Activated B cell treated with CpG ODN at 0.5 μM for 24 hours (primary cell): Measurements from ENCODE around the gene TUBB4B. TPM values are rescaled to one million over a fixed set of nuclear protein-coding genes. Genes with fewer than 3 reads are reported as not detected.
"Not testable (repeated sequence)": the region's sequence is repeated elsewhere in the genome, so short reads cannot be mapped to it uniquely, and the experiment has no call there.

Experiments
- ATAC-seq: fragments of 200-7000 bp; cut with Tn5 transposase; one replicate; pipeline ENCODE4 v1.10.0; 2021; ENCODE audit warnings: low read depth, mild to moderate bottlenecking, moderate library complexity
- CTCF ChIA-PET: fragments of 350-600 bp; sonication (Branson Sonifier 250); formaldehyde crosslinking; loops from one replicate; lab custom pipeline; 2021; ENCODE audit warnings: antibody characterized with exemption; lab: Charles Lee
- POLR2A ChIA-PET: fragments of 350-600 bp; sonication (Branson Sonifier 250); formaldehyde crosslinking; loops from one replicate; lab custom pipeline; 2021; ENCODE audit warnings: antibody characterized with exemption; lab: Charles Lee
- DNase-seq: peaks from one replicate; pipeline ENCODE4 v3.0.0; 2022
- H3K27ac Mint-ChIP-seq: one replicate; pipeline ENCODE4 v1.8.0; 2020; ENCODE audit warnings: mixed read lengths
- H3K27me3 Mint-ChIP-seq: one replicate; pipeline ENCODE4 v1.8.0; 2021; ENCODE audit warnings: mixed read lengths
- H3K36me3 Mint-ChIP-seq: one replicate; pipeline ENCODE4 v1.8.0; 2021; ENCODE audit warnings: low read depth, mixed read lengths
- H3K4me1 Mint-ChIP-seq: one replicate; pipeline ENCODE4 v1.8.0; 2021; ENCODE audit warnings: mixed read lengths
- H3K4me3 Mint-ChIP-seq: one replicate; pipeline ENCODE4 v1.8.0; 2020; ENCODE audit warnings: mild to moderate bottlenecking, mixed read lengths
- H3K9me3 Mint-ChIP-seq: one replicate; pipeline ENCODE4 v1.8.0; 2020; ENCODE audit warnings: mixed read lengths
- CTCF ChIP-seq: fragments of 200-600 bp; IDR thresholded peaks from one replicate; pipeline ENCODE4 v1.8.0; 2022; ENCODE audit warnings: antibody characterized with exemption, mild to moderate bottlenecking
- intact Hi-C: fragments of 100-400 bp; cut with micrococcal nuclease; formaldehyde crosslinking; loops from one replicate; pipeline ENCODE4 v1.15.1; 2024
- total RNA-seq: library from RNA; stranded (reverse); gene quantifications from 2 replicates; pipeline ENCODE4 v1.2.3, GENCODE V29; 2022

Gene TUBB4B
- total RNA-seq, 1 donor from 2014 or later, result 182 TPM

- H3K27ac Mint-ChIP-seq, result no peak overlapping the region
- peak overlapping the region; percentile 90 for H3K4me3 Mint-ChIP-seq
- no peak for DNase-seq
- TF ChIP-seq CTCF, result no peak
- ATAC-seq, result no peak
- intact Hi-C loops, result no loop called here
- H3K27me3 Mint-ChIP-seq, result no peaks in the 10 kb centered on the region
- POLR2A ChIA-PET, result interaction anchor here (0.5 to 8.5 kb wide), 5 partner anchors 8 to 34 kb away, joined by 3 to 160 read pairs (median 4); partner anchors contain the start of genes RNF208 and TUBB4B
- CTCF ChIA-PET, result no interaction called here
- H3K9me3 Mint-ChIP-seq, result no peaks in the 10 kb centered on the region
- H3K36me3 Mint-ChIP-seq, result peaks cover 25% of the 10 kb centered on the region
- H3K4me1 Mint-ChIP-seq, result peaks cover 23% of the 10 kb centered on the region
Measured at GRCh38 chr9:137256856-137257255, 15.8 kb downstream of the TUBB4B start.

GRCh38 chr9:137262173-137262908 lies 21.3 kb downstream of the TUBB4B start:
- DNase-seq, H3K27me3 Mint-ChIP-seq, H3K27ac Mint-ChIP-seq, H3K9me3 Mint-ChIP-seq, intact Hi-C loops, H3K4me1 Mint-ChIP-seq, ATAC-seq, H3K4me3 Mint-ChIP-seq: not testable (repeated sequence)
- CTCF ChIA-PET, result interaction anchor here (1.1 to 3.2 kb wide), 2 partner anchors 12 to 25 kb away, joined by 3 to 13 read pairs; no protein-coding TSS in a partner anchor
- POLR2A ChIA-PET, result interaction anchor here (0.7 to 1.9 kb wide), 4 partner anchors 15 to 216 kb away, joined by 4 to 11 read pairs (median 5); partner anchors contain the start of genes NPDC1, TOR4A and TUBB4B
- H3K36me3 Mint-ChIP-seq, result peaks cover 43% of the 10 kb centered on the region

- POLR2A ChIA-PET, result no interaction called here
- no peak for DNase-seq
- intact Hi-C loops, result no loop called here
- Mint-ChIP-seq H3K4me3 (no peak overlapping the region), H3K9me3 (no peaks in the 10 kb centered on the region), H3K27me3 (no peaks in the 10 kb centered on the region), H3K36me3 (peaks cover 47% of the 10 kb centered on the region), H3K27ac (no peak overlapping the region), H3K4me1 (peaks cover 11% of the 10 kb centered on the region)
- CTCF ChIA-PET, result interaction anchor here (0.9 to 3.2 kb wide), 3 partner anchors 11 to 26 kb away, joined by 3 to 13 read pairs (median 4); partner anchors contain the start of gene TUBB4B
- ATAC-seq, result no peak
- TF ChIP-seq CTCF, result no peak
Measured at GRCh38 chr9:137262909-137263285, 21.8 kb downstream of the TUBB4B start.

- Mint-ChIP-seq H3K9me3 (no peaks in the 10 kb centered on the region), H3K27ac (no peak overlapping the region), H3K4me3 (no peak overlapping the region), H3K4me1 (peaks cover 17% of the 10 kb centered on the region), H3K36me3 (peaks cover 48% of the 10 kb centered on the region), H3K27me3 (no peaks in the 10 kb centered on the region)
- CTCF ChIA-PET, result interaction anchor here (0.9 to 3.2 kb wide), 2 partner anchors 23 to 27 kb away, joined by 4 to 13 read pairs; partner anchors contain the start of gene TUBB4B
- intact Hi-C loops, result no loop called here
- no peak for DNase-seq
- POLR2A ChIA-PET, result no interaction called here
- no peak for ATAC-seq
- no peak for TF ChIP-seq CTCF
Measured at GRCh38 chr9:137263506-137263905, 22.4 kb downstream of the TUBB4B start.

- Mint-ChIP-seq H3K36me3 (peaks cover 47% of the 10 kb centered on the region), H3K4me3 (no peak overlapping the region), H3K9me3 (no peaks in the 10 kb centered on the region), H3K27ac (no peak overlapping the region), H3K27me3 (no peaks in the 10 kb centered on the region), H3K4me1 (peaks cover 22% of the 10 kb centered on the region)
- intact Hi-C loops, result no loop called here
- POLR2A ChIA-PET, result interaction anchor here (0.7 kb wide), 1 partner anchor 7 kb away, joined by 3 read pairs; no protein-coding TSS in a partner anchor
- no peak for TF ChIP-seq CTCF
- CTCF ChIA-PET, result no interaction called here
- ATAC-seq, result no peak
- DNase-seq, result no peak
Measured at GRCh38 chr9:137264067-137264466, 23.0 kb downstream of the TUBB4B start.
